GM15510 (cell line): ENCODE measurements around the gene ZFP91.

Experiments
- POLR2A ChIP-seq: IDR thresholded peaks from 3 replicates; pipeline ENCODE4 v1.6.1; 2011; ENCODE audit warnings: borderline replicate concordance; ENCODE audit not compliant: insufficient read length; ENCODE audit errors: extremely low read depth

Gene ZFP91

GRCh38 chr11:58578635-58579191, at the start of gene ZFP91:
ZFP91 (plus strand) TSS chr11:58579063; CDS start chr11:58579282, 219 bp downstream.
- TF ChIP-seq POLR2A: peak; percentile 58

DNA sequence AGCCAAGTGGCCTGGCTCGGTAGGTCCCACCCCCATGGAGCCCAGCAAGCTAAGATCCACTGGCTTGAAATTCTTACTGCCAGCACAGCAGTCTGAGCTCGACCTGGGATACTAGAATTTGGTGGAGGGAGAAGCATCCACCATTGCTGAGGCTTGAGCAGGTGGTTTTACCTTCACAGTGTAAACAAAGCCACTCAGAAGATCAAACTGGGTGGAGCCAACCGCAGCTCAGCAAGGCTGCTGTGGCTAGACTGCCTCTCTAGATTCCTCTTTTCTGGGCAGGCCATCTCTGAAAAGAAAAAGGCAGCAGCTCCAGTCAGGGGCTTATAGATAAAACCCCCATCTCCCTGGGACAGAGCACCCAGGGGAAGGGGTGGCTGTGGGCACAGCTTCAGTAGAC, 48.6 kb upstream of the ZFP91 start:
- no peak for TF ChIP-seq POLR2A

DNA sequence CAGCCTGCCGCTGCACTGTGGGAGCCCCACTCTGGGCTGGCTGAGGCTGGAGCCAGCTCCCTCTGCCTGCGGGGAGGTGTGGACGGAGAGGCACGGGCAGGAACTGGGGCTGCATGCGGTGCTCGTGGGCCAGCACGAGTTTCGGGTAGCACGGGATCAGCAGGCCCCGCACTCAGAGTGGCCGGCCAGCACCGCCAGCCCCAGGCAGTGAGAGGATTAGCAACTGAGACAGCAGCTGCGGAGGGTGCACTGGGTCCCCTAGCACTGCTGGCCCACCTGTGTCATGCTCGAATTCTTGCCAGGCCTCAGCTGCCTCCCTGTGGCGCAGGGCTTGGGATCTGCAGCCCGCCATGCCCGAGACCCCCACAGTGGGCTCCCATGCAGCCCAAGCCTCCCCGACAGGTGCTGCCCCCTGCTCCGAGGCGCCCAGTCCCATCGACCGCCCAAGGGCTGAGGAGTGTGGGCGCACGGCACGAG, 47.0 kb upstream of the ZFP91 start:
- TF ChIP-seq POLR2A: no peak

GRCh38 chr11:58546841-58547240, 32.0 kb upstream of the ZFP91 start:
- no peak for TF ChIP-seq POLR2A

DNA sequence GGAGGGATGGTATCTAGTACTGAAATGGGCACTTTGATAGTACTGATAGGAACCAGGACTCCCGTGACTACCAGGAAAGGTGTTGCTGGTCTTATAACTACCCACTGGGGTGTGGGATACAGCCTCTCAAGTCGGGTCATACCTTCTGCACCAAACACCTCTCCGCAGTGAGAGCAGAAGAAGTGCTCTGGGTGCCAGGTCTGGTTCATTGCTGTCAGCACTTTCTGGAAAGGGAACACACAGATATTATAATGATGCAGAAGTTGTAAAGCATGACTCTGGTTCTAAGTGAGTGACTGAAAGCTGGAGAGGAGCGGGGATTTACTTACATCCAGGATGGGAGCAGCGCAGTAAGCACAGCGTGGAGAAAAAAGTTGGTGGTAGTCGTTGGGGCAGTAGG, 29.2 kb upstream of the ZFP91 start:
- no peak for TF ChIP-seq POLR2A

GRCh38 chr11:58560842-58561241, 18.0 kb upstream of the ZFP91 start:
- no peak for TF ChIP-seq POLR2A

- TF ChIP-seq POLR2A: no peak
These were observed 17.3 kb upstream of the ZFP91 start for GRCh38 chr11:58561394-58562098.

DNA sequence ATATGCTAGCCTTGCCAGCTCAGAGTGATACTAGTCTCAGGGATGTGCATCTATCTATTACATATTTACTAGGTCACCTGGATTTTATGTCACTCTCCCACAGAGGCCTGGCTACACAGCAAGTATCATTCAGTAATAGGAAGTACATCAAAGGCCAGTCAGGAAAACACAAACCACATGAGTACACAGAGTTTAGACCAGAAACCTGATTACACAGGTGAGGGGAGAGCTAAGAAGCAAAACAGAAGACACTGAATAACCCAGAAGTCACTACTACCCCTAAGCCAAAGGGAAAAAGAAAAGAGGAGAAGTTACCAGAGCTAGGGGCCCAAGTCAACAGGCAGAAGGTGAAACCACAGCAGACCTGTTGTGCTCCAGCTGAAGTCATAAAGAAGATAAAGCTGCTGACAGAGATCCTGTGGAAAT, 16.5 kb upstream of the ZFP91 start:
- TF ChIP-seq POLR2A: no peak

DNA sequence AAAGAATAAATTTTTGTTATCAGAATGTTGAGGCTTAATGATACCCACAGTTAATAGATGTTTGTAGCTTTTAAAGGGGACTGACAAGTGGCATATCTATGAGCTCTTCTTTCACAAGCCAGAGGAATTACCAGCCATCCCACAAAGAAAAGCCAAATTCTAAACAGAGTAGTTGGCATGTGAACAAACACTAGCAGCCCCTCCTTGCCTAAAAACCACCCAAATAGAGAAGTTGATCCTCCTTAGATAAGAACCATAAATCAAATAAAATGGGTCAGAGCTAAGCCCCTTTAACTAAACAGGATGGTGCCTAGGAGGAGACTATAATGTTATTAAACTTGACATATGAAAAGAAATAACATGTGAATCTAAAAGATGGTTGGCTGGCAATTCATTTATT, 14.6 kb upstream of the ZFP91 start:
- no peak for TF ChIP-seq POLR2A

DNA sequence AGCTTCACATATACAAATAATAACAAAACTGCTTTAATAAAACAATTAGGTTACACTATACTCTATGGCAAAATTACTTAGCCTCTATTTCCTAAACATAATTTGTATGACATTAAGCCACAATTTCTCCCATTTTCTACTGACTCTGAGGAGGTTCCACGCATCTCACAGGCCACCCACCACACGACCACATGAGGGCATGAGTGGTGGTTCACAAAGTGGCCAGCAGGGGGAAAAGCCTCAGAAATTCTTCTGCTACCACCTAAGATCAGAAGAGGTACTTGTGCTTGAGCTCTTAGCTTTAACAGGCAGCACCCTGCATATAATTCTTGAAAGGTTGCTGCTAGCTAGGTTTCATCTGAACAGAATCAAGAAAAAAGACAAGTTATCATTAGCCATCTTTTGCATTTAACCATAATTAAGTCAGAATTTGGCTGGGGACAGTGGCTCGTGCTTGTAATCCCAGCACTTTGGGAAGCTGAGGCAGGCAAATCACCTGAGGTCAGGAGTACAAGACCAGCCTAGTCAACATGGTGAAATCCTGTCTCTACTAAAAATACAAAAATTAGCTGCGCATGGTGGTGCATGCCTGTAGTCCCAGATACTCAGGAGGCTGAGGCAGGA, 10.9 kb upstream of the ZFP91 start:
- TF ChIP-seq POLR2A: no peak

DNA sequence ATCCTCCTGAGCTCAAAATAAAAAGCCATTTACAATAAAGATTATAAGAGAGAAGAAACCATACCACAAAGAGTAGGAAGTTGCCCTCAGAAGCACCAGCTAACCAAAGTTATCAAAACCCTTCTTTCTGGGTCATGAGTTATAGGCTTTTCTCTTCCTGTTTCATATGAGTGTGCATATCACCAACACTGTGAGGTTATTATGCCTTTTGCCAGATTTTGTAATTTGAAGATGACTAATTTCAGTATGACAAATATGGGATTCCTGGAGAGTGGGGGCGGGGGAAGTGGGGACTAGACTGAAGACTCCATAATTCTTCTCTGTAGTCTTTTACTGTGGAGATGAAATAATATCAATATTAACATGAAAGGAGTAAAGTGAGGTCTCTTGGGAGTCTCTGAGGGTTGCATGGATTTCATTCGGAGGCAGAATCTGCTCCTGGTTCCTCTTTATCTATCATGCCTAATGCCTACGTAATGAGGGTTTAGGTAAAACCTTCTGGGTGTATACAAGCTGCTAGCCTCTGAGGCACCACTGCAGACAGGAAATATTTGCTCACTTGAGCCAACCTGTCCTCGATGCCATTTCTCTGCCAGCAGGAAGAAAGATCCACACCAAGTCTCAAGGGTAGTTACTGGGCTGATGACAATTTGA, 5.3 kb upstream of the ZFP91 start:
- peak; percentile 39 for TF ChIP-seq POLR2A

DNA sequence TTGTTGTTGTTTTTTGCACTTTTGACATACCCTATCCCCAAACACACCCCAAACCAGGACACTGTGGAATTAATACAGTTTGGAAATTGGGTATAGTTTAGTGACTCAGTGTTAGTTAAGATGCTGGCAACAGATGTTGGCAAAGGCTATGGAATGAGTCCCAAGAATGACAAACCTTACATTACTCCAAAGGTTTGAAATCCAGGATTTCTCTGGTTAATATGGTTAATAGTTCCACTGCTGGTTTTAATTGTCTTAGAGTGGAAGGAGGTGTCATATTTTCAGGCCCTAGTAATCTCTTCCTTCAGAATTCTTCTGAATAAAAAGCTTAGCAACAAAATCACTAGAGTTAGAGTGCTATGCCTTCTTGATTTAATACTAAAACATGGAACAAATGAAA, 4.0 kb upstream of the ZFP91 start:
- TF ChIP-seq POLR2A: no peak

GRCh38 chr11:58575377-58576020, 3.4 kb upstream of the ZFP91 start, which contains the start of gene LPXN:
LPXN (minus strand) TSS chr11:58575856; CDS start chr11:58575772, 84 bp downstream.
- TF ChIP-seq POLR2A: peak; percentile 87

DNA sequence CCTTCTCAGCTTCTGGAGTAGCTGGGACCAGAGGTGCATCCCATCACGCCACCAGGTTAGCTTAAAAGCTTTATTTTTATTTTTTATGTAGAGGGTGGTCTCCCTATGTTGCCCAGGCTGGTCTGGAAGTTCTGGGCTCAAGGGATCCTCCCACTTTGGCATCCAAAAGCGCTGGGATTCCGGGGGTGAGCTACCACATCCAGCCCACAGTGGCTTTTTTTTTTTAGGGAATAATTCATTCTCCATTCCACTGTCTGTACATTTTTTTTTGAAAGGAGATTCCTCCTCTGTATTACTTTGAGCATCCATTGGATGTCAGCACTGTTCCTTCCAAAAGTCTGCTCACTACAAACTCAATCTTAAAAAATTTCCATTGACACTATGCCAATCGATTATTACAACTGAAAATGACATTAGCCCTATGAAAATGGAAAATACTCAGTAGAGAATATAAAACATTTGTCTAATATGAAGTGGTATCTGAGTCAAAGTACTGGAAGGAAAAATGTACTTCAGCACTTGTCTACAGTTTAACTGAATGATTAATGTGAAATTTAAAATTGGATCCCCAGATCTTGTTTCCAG, 1.9 kb upstream of the ZFP91 start:
- TF ChIP-seq POLR2A: no peak
